GM18907 (cell line): ENCODE results near the gene EXOC1L.

Source experiments
- ATAC-seq: cut with Tn5 transposase; IDR thresholded peaks from one replicate; pipeline ENCODE4 v1.9.1; 2021; ENCODE audit warnings: mild to moderate bottlenecking, moderate library complexity; ENCODE audit not compliant: unreplicated experiment

EXOC1L gene

DNA sequence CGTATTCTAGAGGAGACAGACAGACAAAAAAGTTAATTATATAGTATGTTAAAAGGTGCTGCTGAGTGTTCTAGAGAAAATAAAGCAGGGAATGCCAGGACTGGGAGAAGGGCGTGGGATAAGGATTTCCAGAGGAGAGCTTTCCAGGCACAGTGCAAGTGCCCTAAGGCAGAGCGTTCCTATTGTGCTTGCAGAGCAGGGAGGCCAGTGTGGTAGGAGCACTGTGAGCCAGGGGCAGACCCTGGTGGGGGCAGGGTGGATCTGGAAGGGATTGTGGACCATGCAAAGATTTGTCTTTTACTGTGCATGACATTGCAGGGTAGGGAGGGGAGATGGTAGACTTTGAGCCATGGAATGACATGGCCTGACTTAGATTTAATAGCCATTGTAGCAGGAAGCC lies 59.6 kb downstream of the EXOC1L start:
- no peak for ATAC-seq

DNA sequence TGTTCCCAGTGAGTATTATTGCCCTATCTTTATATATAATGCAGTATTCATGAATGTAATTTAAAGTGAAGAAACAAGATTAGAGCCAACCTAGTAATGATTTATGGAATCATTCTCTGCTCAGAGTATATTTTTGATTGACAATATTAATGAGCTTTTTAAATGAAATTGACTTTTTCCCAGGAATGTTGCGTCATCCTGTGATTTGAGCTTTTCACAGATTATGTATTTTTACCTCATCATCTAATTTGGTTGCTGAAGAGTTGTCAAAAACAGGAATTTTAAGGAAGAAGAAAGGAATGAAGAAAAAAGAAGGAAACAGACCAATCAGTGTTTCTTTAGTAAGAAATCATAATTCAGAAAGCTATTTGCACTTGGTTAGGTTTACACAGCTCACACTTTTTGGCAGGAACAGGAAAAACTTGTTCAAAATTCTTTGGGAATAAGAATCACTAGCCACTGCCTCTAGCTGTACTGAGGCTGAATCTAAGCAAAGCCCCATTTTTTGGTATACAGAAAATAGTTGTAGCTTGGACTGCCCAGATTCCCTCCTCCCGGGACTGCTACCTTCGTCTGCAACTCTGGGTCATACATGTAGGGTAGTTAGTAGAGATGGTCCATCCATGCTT lies 61.2 kb downstream of the EXOC1L start:
- ATAC-seq = no peak

DNA sequence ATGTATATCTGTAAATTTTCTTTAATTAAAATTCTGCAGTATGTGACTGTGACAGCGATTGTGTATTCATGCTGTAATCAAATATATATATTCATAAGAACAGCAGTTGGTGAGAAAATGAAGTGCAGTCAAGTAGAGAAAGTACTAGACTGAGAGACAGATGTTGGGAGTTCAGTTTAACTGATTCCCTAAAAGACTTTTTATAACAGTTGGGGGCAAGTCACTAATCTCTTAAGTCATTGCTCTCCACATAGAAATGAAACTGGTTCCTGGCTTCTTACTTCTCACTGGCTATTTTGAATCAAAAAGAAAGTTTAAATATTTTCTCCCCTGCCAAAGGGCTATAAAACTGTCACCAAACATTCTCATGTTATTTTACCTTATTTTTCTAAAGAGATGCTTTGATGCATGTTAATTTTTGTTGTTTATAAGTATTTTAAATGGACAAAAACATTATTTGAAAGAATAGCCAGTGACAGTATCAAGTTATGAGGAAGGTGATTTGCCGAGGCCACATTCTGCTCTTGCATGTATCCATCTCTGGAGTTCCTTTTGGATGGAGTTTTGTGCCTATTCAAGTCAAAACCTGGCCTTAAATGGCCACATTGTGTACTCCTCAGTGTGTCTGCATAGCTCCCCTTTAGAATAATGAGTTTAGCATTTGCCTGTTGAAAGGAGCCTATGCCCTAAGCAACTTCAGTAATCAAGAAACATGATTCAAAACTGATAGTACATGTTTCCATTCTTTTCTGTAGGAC lies 64.7 kb downstream of the EXOC1L start:
- ATAC-seq = no peak

DNA sequence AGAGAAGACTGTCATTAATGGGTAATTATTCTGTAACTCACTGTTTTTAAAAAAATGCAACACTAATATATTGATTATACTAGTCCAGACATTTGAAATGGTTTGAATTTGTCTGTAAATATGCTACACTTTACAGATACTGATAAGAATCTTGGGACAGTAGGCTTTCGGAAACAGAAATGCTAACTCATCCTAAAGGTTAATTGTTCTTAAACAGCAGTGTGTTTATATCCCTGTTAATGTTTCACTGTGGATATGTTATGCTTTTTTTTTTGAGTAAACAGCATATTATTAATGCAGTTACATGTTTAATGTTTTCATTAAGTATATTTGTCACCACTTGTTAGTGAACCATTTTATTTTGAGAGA lies 65.2 kb downstream of the EXOC1L start:
- no peak for ATAC-seq
